ENCODE measurements around the gene CNR2. TPM values are rescaled to one million over a fixed set of nuclear protein-coding genes. Genes with fewer than 3 reads are reported as not detected.

Gene CNR2
- total RNA-seq, 1 experiment from 2014 or later, result not detected

DNA sequence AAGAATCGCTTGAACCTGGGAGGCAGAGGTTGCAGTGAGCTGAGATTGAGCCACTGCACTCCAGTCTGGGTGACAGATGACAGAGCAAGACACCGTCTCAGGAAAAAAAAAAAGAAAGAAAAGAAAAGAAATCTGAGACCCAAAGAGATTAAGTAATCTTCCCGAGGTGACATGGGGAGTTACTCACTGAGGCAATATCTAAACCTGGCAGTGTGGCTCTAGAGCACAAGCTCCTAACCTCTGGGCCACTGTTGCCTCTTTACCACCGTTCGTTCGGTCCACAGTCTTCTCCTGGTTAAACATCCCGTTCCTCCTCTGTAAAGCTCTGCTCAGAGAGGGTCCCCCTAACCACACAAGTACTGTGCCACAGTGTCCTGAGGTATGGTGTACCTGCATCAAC, 89.4 kb downstream of the CNR2 start:
- in situ Hi-C loops (cut with HindIII; ENCODE audit: low pct_unique_long_range_greater_than_20kb, low sequenced_read_pairs), result no loop called here

More for the DNA sequence above, 89.4 kb downstream of the CNR2 start:
- no peak for DNase-seq (ENCODE audit: low read depth, low spot score)

Small RNA genes within 50 kb of the gene (small RNA-seq; reads per million reads assigned to genes)
- 0 reads per million in 2 experiments for gene MIR378F

Other genes starting within 250 kb of the CNR2 start
- 1,891 and 1,988 TPM in 2 replicates for gene RPL11, start 221.6 kb downstream of the CNR2 start, total RNA-seq (2014; rRNA removed; shearing (Covaris generic))
- gene ELOA, start 169.9 kb downstream of the CNR2 start, total RNA-seq (2014; rRNA removed; shearing (Covaris generic)), result 48.0 and 53.4 TPM in 2 replicates
- 36.1 and 36.5 TPM in 2 replicates for gene PITHD1, start 134.9 kb downstream of the CNR2 start, total RNA-seq (2014; rRNA removed; shearing (Covaris generic))
- gene LYPLA2, start 122.2 kb downstream of the CNR2 start, total RNA-seq (2014; rRNA removed; shearing (Covaris generic)), result 78.5 and 84.9 TPM in 2 replicates
- gene GALE, start 112.6 kb downstream of the CNR2 start, total RNA-seq (2014; rRNA removed; shearing (Covaris generic)), result 82.3 and 82.4 TPM in 2 replicates
- 54.7 and 59.7 TPM in 2 replicates for gene HMGCL, start 87.9 kb downstream of the CNR2 start, total RNA-seq (2014; rRNA removed; shearing (Covaris generic))
- 33.5 and 40.2 TPM in 2 replicates for gene FUCA1, start 45.1 kb downstream of the CNR2 start, total RNA-seq (2014; rRNA removed; shearing (Covaris generic))
- gene PNRC2, start 46.5 kb upstream of the CNR2 start, total RNA-seq (2014; rRNA removed; shearing (Covaris generic)), result 60.9 and 67.7 TPM in 2 replicates
- 80.4 and 87.1 TPM in 2 replicates for gene SRSF10, start 67.0 kb upstream of the CNR2 start, total RNA-seq (2014; rRNA removed; shearing (Covaris generic))
- gene MYOM3, start 198.8 kb upstream of the CNR2 start, total RNA-seq (2014; rRNA removed; shearing (Covaris generic)), result not detected in 2 replicates
- gene IL22RA1, start 229.8 kb upstream of the CNR2 start, total RNA-seq (2014; rRNA removed; shearing (Covaris generic)), result 0.37 and 0.77 TPM in 2 replicates